HepG2 (cell line): ENCODE measurements around the gene IQCE. TPM values are rescaled to one million over a fixed set of nuclear protein-coding genes. Genes with fewer than 3 reads are reported as not detected.

ENCODE experiments used
- ARNT2 ChIP-seq: sonication (generic); formaldehyde crosslinking; IDR thresholded peaks from 2 replicates; pipeline ENCODE4 v1.8.0; 2022; ENCODE audit warnings: mild to moderate bottlenecking, low read depth, missing genetic modification reagents, moderate library complexity
- CEBPB ChIP-seq: IDR thresholded peaks from 2 replicates; pipeline ENCODE4 v1.6.1; 2011; ENCODE audit warnings: low read depth, low read length, improper control_type of control experiment, borderline replicate concordance
- FLYWCH1 ChIP-seq: sonication (generic); formaldehyde crosslinking; IDR thresholded peaks from 2 replicates; pipeline ENCODE4 v1.8.1; 2023; ENCODE audit warnings: mild to moderate bottlenecking, missing genetic modification reagents
- FOSL2 ChIP-seq: sonication (generic); formaldehyde crosslinking; IDR thresholded peaks from 2 replicates; pipeline ENCODE4 v1.4.0; 2020; ENCODE audit warnings: missing genetic modification reagents
- HBP1 ChIP-seq: IDR thresholded peaks from 2 replicates; pipeline ENCODE4 v1.6.1; 2016; ENCODE audit warnings: low read depth, control low read depth
- HMGA1 ChIP-seq: sonication (generic); formaldehyde crosslinking; conservative IDR thresholded peaks from 2 replicates; pipeline ENCODE4 v1.4.0; 2020; ENCODE audit warnings: missing genetic modification reagents
- MAFG ChIP-seq: sonication (generic); formaldehyde crosslinking; IDR thresholded peaks from 2 replicates; pipeline ENCODE4 v1.5.1; 2020; ENCODE audit warnings: mild to moderate bottlenecking, missing genetic modification reagents
- MAFK ChIP-seq, 2 experiments: IDR thresholded peaks in 1 of 2; conservative IDR thresholded peaks in 1 of 2; 2 replicates each; pipeline ENCODE4 v1.6.1; 2011; ENCODE audit warnings: improper control_type of control experiment in 2 of 2, low read length in 2 of 2
- NFKB2 ChIP-seq: sonication (generic); formaldehyde crosslinking; IDR thresholded peaks from 2 replicates; pipeline ENCODE4 v1.4.0; 2020; ENCODE audit warnings: missing genetic modification reagents, borderline replicate concordance
- PHF20 ChIP-seq: sonication (generic); formaldehyde crosslinking; IDR thresholded peaks from 2 replicates; pipeline ENCODE4 v1.5.0; 2020; ENCODE audit warnings: mild to moderate bottlenecking, missing genetic modification reagents
- SMAD9 ChIP-seq: sonication (generic); formaldehyde crosslinking; IDR thresholded peaks from 2 replicates; pipeline ENCODE4 v1.5.1; 2020; ENCODE audit warnings: mild to moderate bottlenecking, missing genetic modification reagents
- ZBTB21 ChIP-seq: sonication (generic); formaldehyde crosslinking; IDR thresholded peaks from 2 replicates; pipeline ENCODE4 v1.4.0; 2020; ENCODE audit warnings: missing genetic modification reagents
- ZGPAT ChIP-seq: IDR thresholded peaks from 2 replicates; pipeline ENCODE4 v1.6.1; 2016; ENCODE audit warnings: mild to moderate bottlenecking
- ZNF350 ChIP-seq: sonication (generic); formaldehyde crosslinking; IDR thresholded peaks from 2 replicates; pipeline ENCODE4 v1.4.0; 2020; ENCODE audit warnings: mild to moderate bottlenecking, low read depth, missing genetic modification reagents, borderline replicate concordance
- ZNF407 ChIP-seq: sonication (generic); formaldehyde crosslinking; IDR thresholded peaks from one replicate; pipeline ENCODE4 v1.5.1; 2020; ENCODE audit warnings: mild to moderate bottlenecking, missing genetic modification reagents; ENCODE audit errors: not compliant biosample characterization
- ZNF704 ChIP-seq: sonication (generic); formaldehyde crosslinking; IDR thresholded peaks from 2 replicates; pipeline ENCODE4 v1.8.1; 2023; ENCODE audit warnings: mild to moderate bottlenecking, inconsistent platforms, moderate library complexity, missing genetic modification reagents, borderline replicate concordance
- polyA plus RNA-seq, 8 experiments: library from polyadenylated mRNA; depleted of rRNA in 3 of 8; stranded (reverse) in 7 of 8; unstranded in 1 of 8; fragments of >200 nt; fragmentation: Illumina TruSeq in 4 of 8; extraction: Trizol in 4 of 8; gene quantifications; 2 replicates each; pipeline versions ENCODE4 v1.2.1 to v1.2.3, GENCODE V29; 2011 to 2016; ENCODE audit warnings: low read depth in 4 of 8, missing spikeins in 1 of 8, mixed read lengths in 1 of 8; ENCODE audit not compliant: insufficient read depth in 1 of 8
- total RNA-seq, 5 experiments: library from RNA; depleted of rRNA; stranded (reverse); fragments of >200 nt; fragmentation: Illumina TruSeq; extraction: Trizol; gene quantifications; 2 replicates each; pipeline ENCODE4 v1.2.3, GENCODE V29; 2016; ENCODE audit warnings: low read depth in 1 of 5

Gene IQCE
- total and polyA plus RNA-seq, 2 of the 13 experiments (the other 11 are each of a cell fraction or from before 2014, with no cell fraction given), result 1.5 to 2.5 TPM

- no peak for TF ChIP-seq ZGPAT (CRISPR knock-in tag)
- no peak for TF ChIP-seq MAFG (CRISPR knock-in tag)
- TF ChIP-seq FLYWCH1 (CRISPR knock-in tag), result no peak
- no peak for TF ChIP-seq PHF20 (CRISPR knock-in tag)
- no peak for TF ChIP-seq CEBPB
- no peak for TF ChIP-seq ZNF407
- peak; percentile 38; the same call in 1 of the 2 replicates for TF ChIP-seq FOSL2
- 0 out of 2 replicates have a peak, but pooled peaks have one; percentile 30 for TF ChIP-seq ZNF350 (CRISPR knock-in tag)
- TF ChIP-seq ARNT2 (CRISPR knock-in tag), result no peak
- no peak for TF ChIP-seq HBP1 (CRISPR knock-in tag)
- no peak for TF ChIP-seq NFKB2 (CRISPR knock-in tag)
- no peak for TF ChIP-seq ZBTB21
- TF ChIP-seq ZNF704 (CRISPR knock-in tag), result no peak
- TF ChIP-seq HMGA1 (CRISPR knock-in tag), result no peak
- no peak for TF ChIP-seq MAFK (conservative IDR thresholded peaks at IDR 0.05 in 1 of 2, IDR thresholded peaks at IDR 0.05 in 1 of 2; ENCODE audit: low read length in 2 of 2)
- no peak for TF ChIP-seq SMAD9 (CRISPR knock-in tag)
These were observed 29.4 kb upstream of the IQCE start (continued) for GRCh38 chr7:2529161-2530070.
